Measurements from ENCODE around the gene NTNG1.
"Not testable (repeated sequence)": the region's sequence is repeated elsewhere in the genome, so short reads cannot be mapped to it uniquely, and the experiment has no call there.

DNA sequence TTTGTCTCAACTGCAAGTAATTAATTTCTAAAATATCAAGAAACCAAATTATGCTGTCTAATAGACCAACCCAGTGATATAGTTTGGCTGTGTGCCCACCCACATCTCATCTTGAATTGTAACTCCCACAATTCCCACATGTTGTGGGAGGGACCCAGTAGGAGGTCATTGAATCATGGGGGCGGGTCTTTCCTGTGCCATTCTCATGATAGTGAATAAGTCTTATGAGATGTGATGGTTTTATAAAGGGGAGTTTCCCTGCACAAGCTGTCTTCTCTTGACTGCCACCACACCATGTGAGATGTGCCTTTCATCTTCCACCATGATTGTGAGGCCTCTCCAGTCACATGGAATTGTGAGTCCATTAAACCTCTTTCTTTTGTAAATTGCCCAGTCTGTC is 47.4 kb upstream of the NTNG1 start:
- TF ChIP-seq CTCF (IDR thresholded peaks at IDR 0.05; ENCODE audit: borderline replicate concordance, extremely low read depth, low read length, poor library complexity, severe bottlenecking); EZH2 (IDR thresholded peaks at IDR 0.05; ENCODE audit: borderline replicate concordance, low read depth, low read length, severe bottlenecking): not testable (repeated sequence)

All from DND-41 (cell line).